SU-DHL-6 (cell line): ENCODE results near the gene KCNQ4.

Experiments
- H2AFZ ChIP-seq: fragments of 200-600 bp; sonication (generic); 2 replicates; pipeline ENCODE4 v1.6.1; 2014; ENCODE audit warnings: low read depth, mild to moderate bottlenecking, moderate library complexity, mixed read lengths, antibody characterized with exemption, low read length; ENCODE audit not compliant: severe bottlenecking
- H3F3A ChIP-seq: fragments of 200-600 bp; shearing (Covaris generic); 2 replicates; pipeline ENCODE4 v1.6.0; 2016; ENCODE audit warnings: antibody characterized with exemption, mild to moderate bottlenecking; ENCODE audit not compliant: insufficient read depth
- H3K27ac ChIP-seq: fragments of 200-600 bp; sonication (generic); 2 replicates; pipeline ENCODE4 v1.5.1; 2016; ENCODE audit warnings: low read depth, mild to moderate bottlenecking, low read length, moderate library complexity, mixed read lengths
- H3K27me3 ChIP-seq: fragments of 200-600 bp; sonication (generic), shearing (Covaris generic); 2 replicates; pipeline ENCODE4 v1.6.0; 2014; ENCODE audit warnings: mild to moderate bottlenecking, low read length
- H3K36me3 ChIP-seq: fragments of 200-600 bp; sonication (generic); 2 replicates; pipeline ENCODE4 v1.6.1; 2014; ENCODE audit warnings: mild to moderate bottlenecking, low read length, mixed read lengths
- H3K4me2 ChIP-seq: fragments of 300-600, 200-600 bp; shearing (Covaris generic), sonication (generic); 2 replicates; pipeline ENCODE4 v1.6.0; 2014; ENCODE audit warnings: low read length, low read depth, mild to moderate bottlenecking; ENCODE audit not compliant: poor library complexity, severe bottlenecking
- H3K4me3 ChIP-seq: fragments of 200-600 bp; sonication (generic); 2 replicates; pipeline ENCODE4 v1.5.1; 2014; ENCODE audit warnings: antibody characterized with exemption, low read length, mild to moderate bottlenecking, mixed read lengths; ENCODE audit not compliant: insufficient read depth, poor library complexity, severe bottlenecking
- H3K79me2 ChIP-seq: fragments of 200-600 bp; sonication (generic); 2 replicates; pipeline ENCODE4 v1.6.1; 2014; ENCODE audit warnings: mild to moderate bottlenecking, low read length, moderate library complexity; ENCODE audit not compliant: insufficient read depth
- H3K9ac ChIP-seq: fragments of 200-600 bp; sonication (generic); 2 replicates; pipeline ENCODE4 v1.7.0; 2014; ENCODE audit warnings: mild to moderate bottlenecking, low read length
- H3K9me2 ChIP-seq: fragments of 200-600 bp; sonication (generic); replicated peaks from 2 replicates; pipeline ENCODE4 v1.6.1; 2014; ENCODE audit warnings: low read length; ENCODE audit not compliant: insufficient read depth
- H3K9me3 ChIP-seq: fragments of 200-600 bp; sonication (generic); 2 replicates; pipeline ENCODE4 v1.6.1; 2014; ENCODE audit warnings: low read length, mixed read lengths; ENCODE audit not compliant: insufficient read depth
- H4K20me1 ChIP-seq: fragments of 200-600 bp; sonication (generic); 2 replicates; pipeline ENCODE4 v1.6.1; 2014; ENCODE audit warnings: low read depth, mild to moderate bottlenecking, antibody characterized with exemption, low read length, moderate library complexity, mixed read lengths
- EZH2phosphoT487 ChIP-seq: fragments of 200-600 bp; sonication (generic), shearing (Covaris generic); conservative IDR thresholded peaks from 2 replicates; pipeline ENCODE4 v1.6.1; 2018; ENCODE audit warnings: mild to moderate bottlenecking, antibody characterized with exemption, low read length, moderate library complexity, mixed read lengths
- TF ChIP-seq, protein P1 (sequence below): fragments of 200-600 bp; sonication (generic); IDR thresholded peaks from one replicate; pipeline ENCODE4 v1.5.1; 2017; ENCODE audit warnings: antibody characterized with exemption, mild to moderate bottlenecking, low read length, moderate library complexity; ENCODE audit not compliant: insufficient read depth, poor library complexity, severe bottlenecking

The KCNQ4 gene

DNA sequence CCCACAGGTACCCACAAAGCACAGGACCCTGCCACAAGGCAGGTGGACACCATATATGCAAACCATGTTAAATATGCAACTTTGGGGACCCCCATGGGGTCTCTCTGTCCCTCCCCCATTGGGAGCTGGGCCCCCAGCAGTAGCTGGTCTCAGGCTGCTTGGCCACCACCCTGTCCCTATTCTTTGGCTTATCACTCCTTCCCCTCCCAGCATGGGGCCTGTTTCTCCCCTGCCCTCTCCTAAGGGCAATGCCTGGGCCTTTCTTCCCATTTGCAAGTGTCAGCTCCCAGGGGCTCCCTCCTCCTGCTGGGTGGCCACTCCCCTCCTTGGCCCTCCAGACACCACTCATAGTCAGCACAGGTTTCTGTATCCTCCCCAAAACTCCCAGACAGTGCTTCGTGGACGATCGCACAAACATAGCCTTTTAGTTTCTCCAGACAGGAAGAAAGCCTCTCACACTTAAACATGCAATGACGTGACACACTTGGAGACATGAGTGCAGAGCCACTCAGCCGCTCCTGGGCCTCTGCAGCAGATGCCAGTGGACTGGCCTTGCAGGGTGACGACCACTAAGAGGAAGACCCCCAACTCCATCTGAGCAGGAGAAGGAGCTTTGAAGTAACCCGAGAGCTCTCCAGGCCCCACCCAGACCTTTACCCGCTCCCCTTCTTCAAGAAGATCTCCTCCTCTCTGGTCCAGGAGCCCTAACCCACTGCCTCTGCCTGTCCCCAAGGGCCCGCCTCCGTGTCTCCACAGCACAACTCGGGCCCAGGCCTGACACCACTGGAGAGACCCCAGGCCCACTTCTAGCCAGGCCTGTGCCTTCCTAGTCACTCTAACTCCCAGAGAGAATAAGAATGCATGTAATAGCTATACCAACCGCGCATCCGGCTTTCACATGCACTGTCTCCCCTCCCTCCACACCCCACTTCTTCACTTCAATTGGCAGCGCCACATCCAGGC is 55.7 kb downstream of the KCNQ4 start:
- Histone ChIP-seq H3K79me2 (no peaks in the 10 kb centered on the region), H3K36me3 (no peaks in the 10 kb centered on the region), H3K9ac (no peak overlapping the region), H3K9me2 (no peaks in the 10 kb centered on the region), H3K27ac (no peak overlapping the region), H3F3A (no peaks in the 10 kb centered on the region), H3K9me3 (no peaks in the 10 kb centered on the region), H2AFZ (no peak overlapping the region), H3K27me3 (no peaks in the 10 kb centered on the region), H3K4me2 (no peak overlapping the region), H3K4me3 (no peak overlapping the region), H4K20me1 (no peaks in the 10 kb centered on the region)
- TF ChIP-seq EZH2phosphoT487 = no peak
- TF ChIP-seq, protein P1, sequence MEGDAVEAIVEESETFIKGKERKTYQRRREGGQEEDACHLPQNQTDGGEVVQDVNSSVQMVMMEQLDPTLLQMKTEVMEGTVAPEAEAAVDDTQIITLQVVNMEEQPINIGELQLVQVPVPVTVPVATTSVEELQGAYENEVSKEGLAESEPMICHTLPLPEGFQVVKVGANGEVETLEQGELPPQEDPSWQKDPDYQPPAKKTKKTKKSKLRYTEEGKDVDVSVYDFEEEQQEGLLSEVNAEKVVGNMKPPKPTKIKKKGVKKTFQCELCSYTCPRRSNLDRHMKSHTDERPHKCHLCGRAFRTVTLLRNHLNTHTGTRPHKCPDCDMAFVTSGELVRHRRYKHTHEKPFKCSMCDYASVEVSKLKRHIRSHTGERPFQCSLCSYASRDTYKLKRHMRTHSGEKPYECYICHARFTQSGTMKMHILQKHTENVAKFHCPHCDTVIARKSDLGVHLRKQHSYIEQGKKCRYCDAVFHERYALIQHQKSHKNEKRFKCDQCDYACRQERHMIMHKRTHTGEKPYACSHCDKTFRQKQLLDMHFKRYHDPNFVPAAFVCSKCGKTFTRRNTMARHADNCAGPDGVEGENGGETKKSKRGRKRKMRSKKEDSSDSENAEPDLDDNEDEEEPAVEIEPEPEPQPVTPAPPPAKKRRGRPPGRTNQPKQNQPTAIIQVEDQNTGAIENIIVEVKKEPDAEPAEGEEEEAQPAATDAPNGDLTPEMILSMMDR = no peak

GRCh38 chr1:40839943-40840335 is 56.4 kb downstream of the KCNQ4 start:
- Histone ChIP-seq H3K4me2 (no peak overlapping the region), H3K9ac (no peak overlapping the region), H3K27ac (no peak overlapping the region), H3K79me2 (no peaks in the 10 kb centered on the region), H3K9me3 (no peaks in the 10 kb centered on the region), H3K36me3 (no peaks in the 10 kb centered on the region), H3K9me2 (no peaks in the 10 kb centered on the region), H2AFZ (no peak overlapping the region), H3K27me3 (no peaks in the 10 kb centered on the region), H3F3A (no peaks in the 10 kb centered on the region), H3K4me3 (no peak overlapping the region), H4K20me1 (no peaks in the 10 kb centered on the region)
- TF ChIP-seq, protein P1 = no peak
- no peak for TF ChIP-seq EZH2phosphoT487

- Histone ChIP-seq H3K9me2 (no peaks in the 10 kb centered on the region), H3K36me3 (no peaks in the 10 kb centered on the region), H2AFZ (no peak overlapping the region), H3K4me2 (no peak overlapping the region), H3K27me3 (no peaks in the 10 kb centered on the region), H3K4me3 (no peak overlapping the region), H3K27ac (no peak overlapping the region), H4K20me1 (no peaks in the 10 kb centered on the region), H3K9ac (no peak overlapping the region), H3K9me3 (no peaks in the 10 kb centered on the region), H3F3A (no peaks in the 10 kb centered on the region), H3K79me2 (no peaks in the 10 kb centered on the region)
- TF ChIP-seq EZH2phosphoT487 = no peak
- TF ChIP-seq, protein P1 = no peak
Observed at GRCh38 chr1:40840526-40841323, 57.1 kb downstream of the KCNQ4 start.
